Gastrocnemius medialis (tissue), 4 donors: ENCODE measurements around the gene SUSD4. TPM values are rescaled to one million over a fixed set of nuclear protein-coding genes. Genes with fewer than 3 reads are reported as not detected.

Experiments used
- ATAC-seq, 2 donors: fragments of 150-250 bp; one replicate each; pipeline ENCODE4 v1.9.1; 2016
- DNase-seq, 2 donors: peaks; one replicate each; pipeline ENCODE4 v3.0.0-alpha.2; 2019
- H3K27ac ChIP-seq, 4 donors: fragments of 200-600 bp; sonication (generic); 1 replicate in 1 of 4; 2 replicates in 3 of 4; pipeline ENCODE4 v1.5.1; 2016 to 2018; ENCODE audit warnings: mild to moderate bottlenecking in 2 of 4, moderate library complexity in 1 of 4
- H3K27me3 ChIP-seq, 3 donors: fragments of 200-600 bp; sonication (generic) in 2 of 3; 1 replicate in 1 of 3; 2 replicates in 2 of 3; pipeline versions ENCODE4 v1.5.1 to v1.6.0; 2016 to 2019; ENCODE audit warnings: mild to moderate bottlenecking in 1 of 3, moderate library complexity in 1 of 3
- H3K36me3 ChIP-seq, 2 donors: fragments of 200-600 bp; sonication (generic) in 1 of 2; one replicate each; pipeline ENCODE4 v1.5.1; 2017 to 2018
- H3K4me1 ChIP-seq, 2 donors: fragments of 200-600 bp; sonication (generic) in 1 of 2; one replicate each; pipeline ENCODE4 v1.5.1; 2016 to 2017; ENCODE audit warnings: mild to moderate bottlenecking in 2 of 2
- H3K4me3 ChIP-seq, 4 donors: fragments of 200-600 bp; sonication (generic) in 3 of 4; 1 replicate in 1 of 4; 2 replicates in 3 of 4; pipeline ENCODE4 v1.5.1; 2016 to 2019; ENCODE audit warnings: mild to moderate bottlenecking in 2 of 4
- H3K9me3 ChIP-seq, 3 donors: fragments of 200-600 bp; sonication (generic) in 2 of 3; 1 replicate in 1 of 3; 2 replicates in 2 of 3; pipeline ENCODE4 v1.5.1; 2016 to 2019
- POLR2A ChIP-seq, 2 donors: fragments of 450-650 bp; IDR thresholded peaks; one replicate each; pipeline ENCODE4 v1.6.1; 2017; ENCODE audit warnings: antibody characterized with exemption in 2 of 2, mild to moderate bottlenecking in 2 of 2, moderate library complexity in 2 of 2
- in situ Hi-C, 4 donors: fragments of 200-750 bp; cut with MboI; loops; one replicate each; pipeline versions ENCODE4 v1.15.0 to v1.8.0; 2017; ENCODE audit warnings: low sequenced_read_pairs in 4 of 4
- intact Hi-C: fragments of 100-400 bp; cut with DNase I; formaldehyde crosslinking; loops from one replicate; pipeline ENCODE4 v1.15.1; 2023; ENCODE audit warnings: low total_unique reads
- total RNA-seq, 4 donors: library from RNA; depleted of rRNA; stranded (reverse); fragments of >200 nt; gene quantifications; one replicate each; pipeline versions ENCODE4 v1.1.0 to v1.2.3, GENCODE V29; 2016
- TF ChIP-seq, protein P1 (sequence below), 5 experiments: fragments of 450-650 bp in 3 of 5; fragments of 200-600 bp in 2 of 5; sonication (generic) in 2 of 5; IDR thresholded peaks in 4 of 5; conservative IDR thresholded peaks in 1 of 5; 1 replicate in 4 of 5; 2 replicates in 1 of 5; pipeline ENCODE4 v1.5.1; 2016 to 2019; ENCODE audit warnings: antibody characterized with exemption in 5 of 5, mild to moderate bottlenecking in 3 of 5, moderate library complexity in 3 of 5

Gene SUSD4
- total RNA-seq, 4 donors from 2014 or later, result 1.2 to 4.0 (median 3.3) TPM; not detected in 1

DNA sequence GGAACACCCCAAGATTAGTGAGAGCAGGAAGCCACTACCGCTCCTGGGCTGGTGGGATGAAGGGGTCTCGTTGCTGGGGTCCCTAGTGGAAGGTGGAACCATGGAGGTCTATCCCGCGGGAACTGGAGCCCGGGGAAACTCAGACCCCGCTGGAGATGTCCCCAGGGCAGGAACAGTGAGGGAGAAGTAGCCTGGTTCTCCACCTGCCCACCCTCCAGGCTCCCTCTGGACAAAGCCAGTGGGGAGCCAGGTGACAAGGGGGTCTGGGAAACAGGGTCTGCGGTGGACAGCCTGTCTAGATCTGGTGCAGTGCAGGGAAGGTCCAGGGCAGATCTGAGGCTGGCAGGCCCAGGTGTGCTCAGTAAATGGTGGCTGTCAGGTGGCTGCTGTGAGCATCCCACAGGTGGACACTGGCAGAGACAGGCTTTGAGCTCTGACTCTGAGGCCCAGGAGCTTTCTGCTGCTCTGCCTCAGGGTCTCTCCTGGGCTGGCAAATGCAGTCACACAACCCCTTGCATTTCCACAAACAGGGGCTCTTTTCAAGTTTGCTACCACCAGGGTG is 132.9 kb downstream of the SUSD4 start:
- DNase-seq (no peak), ATAC-seq (no peak)
- Histone ChIP-seq H3K4me1 (no peaks in the 10 kb centered on the region), H3K27me3 (no peaks in the 10 kb centered on the region), H3K4me3 (no peak overlapping the region), H3K27ac (no peak overlapping the region), H3K9me3 (no peaks in the 10 kb centered on the region), H3K36me3 (no peaks in the 10 kb centered on the region)
- in situ Hi-C loops, result no loop called here
- TF ChIP-seq, protein P1, sequence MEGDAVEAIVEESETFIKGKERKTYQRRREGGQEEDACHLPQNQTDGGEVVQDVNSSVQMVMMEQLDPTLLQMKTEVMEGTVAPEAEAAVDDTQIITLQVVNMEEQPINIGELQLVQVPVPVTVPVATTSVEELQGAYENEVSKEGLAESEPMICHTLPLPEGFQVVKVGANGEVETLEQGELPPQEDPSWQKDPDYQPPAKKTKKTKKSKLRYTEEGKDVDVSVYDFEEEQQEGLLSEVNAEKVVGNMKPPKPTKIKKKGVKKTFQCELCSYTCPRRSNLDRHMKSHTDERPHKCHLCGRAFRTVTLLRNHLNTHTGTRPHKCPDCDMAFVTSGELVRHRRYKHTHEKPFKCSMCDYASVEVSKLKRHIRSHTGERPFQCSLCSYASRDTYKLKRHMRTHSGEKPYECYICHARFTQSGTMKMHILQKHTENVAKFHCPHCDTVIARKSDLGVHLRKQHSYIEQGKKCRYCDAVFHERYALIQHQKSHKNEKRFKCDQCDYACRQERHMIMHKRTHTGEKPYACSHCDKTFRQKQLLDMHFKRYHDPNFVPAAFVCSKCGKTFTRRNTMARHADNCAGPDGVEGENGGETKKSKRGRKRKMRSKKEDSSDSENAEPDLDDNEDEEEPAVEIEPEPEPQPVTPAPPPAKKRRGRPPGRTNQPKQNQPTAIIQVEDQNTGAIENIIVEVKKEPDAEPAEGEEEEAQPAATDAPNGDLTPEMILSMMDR (IDR thresholded peaks at IDR 0.05 in 4 of 5, conservative IDR thresholded peaks at IDR 0.05 in 1 of 5), result no peak
- TF ChIP-seq POLR2A (IDR thresholded peaks at IDR 0.05), result no peak
- intact Hi-C loops, result no loop called here

DNA sequence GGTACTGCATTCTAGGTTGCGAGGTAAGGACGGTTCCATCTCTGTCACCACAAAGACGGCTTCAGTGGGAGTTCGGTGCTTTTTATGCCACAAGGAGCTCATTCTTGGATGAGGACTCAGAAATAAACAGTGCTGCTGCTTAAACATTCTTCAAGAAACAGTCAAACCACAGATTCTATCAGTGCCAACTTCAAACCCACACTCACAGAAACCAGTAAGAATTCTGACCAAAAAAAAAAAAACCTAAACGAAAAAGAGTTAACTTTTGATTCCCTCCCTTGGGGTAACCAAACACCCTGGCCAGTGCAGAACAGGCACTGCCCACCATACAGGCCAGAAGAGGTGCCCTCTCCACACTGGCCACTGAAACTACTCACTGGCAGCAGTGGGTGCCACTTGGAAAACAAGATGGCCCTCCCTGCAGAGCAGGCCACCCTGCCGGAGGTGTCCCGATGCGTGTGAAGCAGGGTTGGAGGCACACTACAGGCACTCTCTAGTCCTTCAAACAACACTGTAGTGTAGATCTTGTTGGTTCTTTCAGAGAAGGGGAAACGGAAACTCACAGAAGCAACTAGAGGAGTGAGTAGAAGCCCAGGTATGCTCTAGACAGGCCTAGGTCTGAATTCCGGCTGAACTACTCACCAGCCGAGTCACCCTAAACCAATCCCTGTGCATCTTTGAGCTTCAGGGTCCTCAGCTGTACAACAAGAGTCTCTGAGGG is 133.7 kb downstream of the SUSD4 start:
- in situ Hi-C loops, result no loop called here
- H3K27me3 ChIP-seq, result no peaks in the 10 kb centered on the region
- H3K4me3 ChIP-seq, result no peak overlapping the region
- H3K4me1 ChIP-seq, result no peaks in the 10 kb centered on the region
- ATAC-seq (no peak), DNase-seq (no peak)
- no peaks in the 10 kb centered on the region for H3K36me3 ChIP-seq
- intact Hi-C loops, result no loop called here
- TF ChIP-seq POLR2A (IDR thresholded peaks at IDR 0.05), result no peak
- TF ChIP-seq, protein P1 (IDR thresholded peaks at IDR 0.05 in 4 of 5, conservative IDR thresholded peaks at IDR 0.05 in 1 of 5), result no peak
- H3K27ac ChIP-seq, result no peak overlapping the region
- no peaks in the 10 kb centered on the region for H3K9me3 ChIP-seq

DNA sequence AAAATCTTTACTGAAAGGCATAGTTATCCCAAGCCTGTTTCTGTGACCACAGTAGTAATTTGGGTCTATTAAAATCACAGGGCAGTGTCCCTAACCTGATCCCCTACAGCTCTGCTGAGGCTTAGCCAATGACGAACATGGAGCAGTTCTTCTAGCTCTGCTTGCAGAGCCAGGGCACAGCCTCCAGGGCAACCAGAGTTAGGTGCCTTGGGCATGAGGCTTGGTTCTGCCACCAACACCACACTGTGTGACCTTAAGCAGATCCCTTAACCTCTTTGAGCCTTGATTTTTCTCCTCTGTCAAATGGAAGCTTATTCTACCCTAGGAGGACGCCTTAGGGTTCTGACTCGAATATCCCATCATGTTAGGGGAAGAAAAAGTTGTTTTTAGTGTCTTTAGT is 134.2 kb downstream of the SUSD4 start:
- intact Hi-C loops, result no loop called here
- in situ Hi-C loops, result no loop called here
- TF ChIP-seq, protein P1 (IDR thresholded peaks at IDR 0.05 in 4 of 5, conservative IDR thresholded peaks at IDR 0.05 in 1 of 5), result no peak
- H3K27ac ChIP-seq, result no peak overlapping the region
- H3K9me3 ChIP-seq, result no peaks in the 10 kb centered on the region
- ATAC-seq (no peak), DNase-seq (no peak)
- no peak overlapping the region for H3K4me3 ChIP-seq
- H3K36me3 ChIP-seq, result no peaks in the 10 kb centered on the region
- no peaks in the 10 kb centered on the region for H3K27me3 ChIP-seq
- no peaks in the 10 kb centered on the region for H3K4me1 ChIP-seq

DNA sequence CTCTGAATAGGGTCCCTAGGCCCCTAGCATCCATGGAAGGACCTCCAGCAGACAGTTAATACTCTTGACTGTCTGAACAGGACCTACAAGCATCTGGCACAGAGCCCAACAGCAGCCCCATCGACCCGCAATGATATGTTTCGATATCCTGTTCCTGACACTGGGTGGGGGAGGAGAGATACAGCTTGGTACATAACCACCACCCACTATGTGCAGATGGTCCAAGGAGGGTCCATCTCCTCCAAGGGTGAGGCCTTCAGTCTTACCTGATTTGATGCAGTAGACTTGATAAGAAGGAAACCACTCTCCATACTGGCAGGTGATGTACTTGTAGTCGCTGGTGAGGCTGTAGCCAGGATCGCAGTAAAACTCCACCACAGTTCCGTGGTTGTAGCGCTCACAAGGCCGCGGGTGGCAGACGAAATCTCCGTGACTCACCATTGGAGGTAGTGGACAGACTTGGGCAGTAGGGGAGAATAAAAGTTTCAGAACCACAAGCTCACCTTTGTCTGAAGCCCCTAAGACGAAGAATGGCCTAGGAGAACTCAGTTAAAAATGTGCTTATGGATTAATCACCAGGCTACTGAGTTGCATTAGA is 134.9 kb downstream of the SUSD4 start:
- intact Hi-C loops (no loop called here), in situ Hi-C loops (no loop called here)
- Histone ChIP-seq H3K27ac (no peak overlapping the region), H3K27me3 (no peaks in the 10 kb centered on the region), H3K4me3 (no peak overlapping the region), H3K9me3 (no peaks in the 10 kb centered on the region), H3K36me3 (no peaks in the 10 kb centered on the region), H3K4me1 (no peaks in the 10 kb centered on the region)
- ATAC-seq (no peak), DNase-seq (no peak)
- TF ChIP-seq, protein P1 (IDR thresholded peaks at IDR 0.05 in 4 of 5, conservative IDR thresholded peaks at IDR 0.05 in 1 of 5), result no peak
- TF ChIP-seq POLR2A (IDR thresholded peaks at IDR 0.05), result no peak
